ENCODE results near the gene CTSL.
A peak's percentile ranks its signal among the peaks of the same experiment; 100 is the strongest.

The CTSL gene

DNA sequence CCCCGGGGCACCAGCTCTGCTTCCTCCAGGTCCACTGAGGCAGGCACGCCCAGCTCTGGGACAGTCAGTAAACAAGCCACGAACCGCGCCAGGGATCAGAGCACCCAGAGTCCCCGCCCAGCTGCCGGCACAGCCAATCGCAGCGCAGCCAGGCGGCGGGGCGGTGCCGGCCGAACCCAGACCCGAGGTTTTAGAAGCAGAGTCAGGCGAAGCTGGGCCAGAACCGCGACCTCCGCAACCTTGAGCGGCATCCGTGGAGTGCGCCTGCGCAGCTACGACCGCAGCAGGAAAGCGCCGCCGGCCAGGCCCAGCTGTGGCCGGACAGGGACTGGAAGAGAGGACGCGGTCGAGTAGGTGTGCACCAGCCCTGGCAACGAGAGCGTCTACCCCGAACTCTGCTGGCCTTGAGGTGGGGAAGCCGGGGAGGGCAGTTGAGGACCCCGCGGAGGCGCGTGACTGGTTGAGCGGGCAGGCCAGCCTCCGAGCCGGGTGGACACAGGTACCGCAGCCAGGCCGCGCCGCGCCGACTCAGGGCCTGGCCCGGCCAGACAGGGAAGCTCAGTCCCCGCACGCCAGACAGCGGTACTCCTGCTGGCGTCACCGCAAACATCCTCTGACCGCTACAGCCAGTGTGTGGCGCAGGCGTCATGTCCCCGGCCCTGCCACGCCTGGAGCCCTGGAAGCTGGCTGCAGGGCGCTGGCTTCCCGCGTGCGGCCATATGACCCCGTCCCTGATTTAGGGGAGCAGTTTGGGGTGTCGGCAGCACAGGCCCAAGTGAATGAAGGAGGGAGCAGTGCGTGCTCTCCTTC is at the start of gene CTSL (continued):
- TF ChIP-seq KLF1 (tag by site-specific recombination; IDR thresholded peaks at IDR 0.05): peak; percentile 37; the same call in 1 of the 2 replicates
- TF ChIP-seq ZNF571 (tag by site-specific recombination; IDR thresholded peaks at IDR 0.05): no peak
- peak; percentile 29 for TF ChIP-seq GLIS1 (tag by site-specific recombination; IDR thresholded peaks at IDR 0.05)
- 0 out of 2 replicates have a peak, but pooled peaks have one; percentile 12 for TF ChIP-seq GLIS2 (tag by site-specific recombination; IDR thresholded peaks at IDR 0.05)
- TF ChIP-seq, protein P1, sequence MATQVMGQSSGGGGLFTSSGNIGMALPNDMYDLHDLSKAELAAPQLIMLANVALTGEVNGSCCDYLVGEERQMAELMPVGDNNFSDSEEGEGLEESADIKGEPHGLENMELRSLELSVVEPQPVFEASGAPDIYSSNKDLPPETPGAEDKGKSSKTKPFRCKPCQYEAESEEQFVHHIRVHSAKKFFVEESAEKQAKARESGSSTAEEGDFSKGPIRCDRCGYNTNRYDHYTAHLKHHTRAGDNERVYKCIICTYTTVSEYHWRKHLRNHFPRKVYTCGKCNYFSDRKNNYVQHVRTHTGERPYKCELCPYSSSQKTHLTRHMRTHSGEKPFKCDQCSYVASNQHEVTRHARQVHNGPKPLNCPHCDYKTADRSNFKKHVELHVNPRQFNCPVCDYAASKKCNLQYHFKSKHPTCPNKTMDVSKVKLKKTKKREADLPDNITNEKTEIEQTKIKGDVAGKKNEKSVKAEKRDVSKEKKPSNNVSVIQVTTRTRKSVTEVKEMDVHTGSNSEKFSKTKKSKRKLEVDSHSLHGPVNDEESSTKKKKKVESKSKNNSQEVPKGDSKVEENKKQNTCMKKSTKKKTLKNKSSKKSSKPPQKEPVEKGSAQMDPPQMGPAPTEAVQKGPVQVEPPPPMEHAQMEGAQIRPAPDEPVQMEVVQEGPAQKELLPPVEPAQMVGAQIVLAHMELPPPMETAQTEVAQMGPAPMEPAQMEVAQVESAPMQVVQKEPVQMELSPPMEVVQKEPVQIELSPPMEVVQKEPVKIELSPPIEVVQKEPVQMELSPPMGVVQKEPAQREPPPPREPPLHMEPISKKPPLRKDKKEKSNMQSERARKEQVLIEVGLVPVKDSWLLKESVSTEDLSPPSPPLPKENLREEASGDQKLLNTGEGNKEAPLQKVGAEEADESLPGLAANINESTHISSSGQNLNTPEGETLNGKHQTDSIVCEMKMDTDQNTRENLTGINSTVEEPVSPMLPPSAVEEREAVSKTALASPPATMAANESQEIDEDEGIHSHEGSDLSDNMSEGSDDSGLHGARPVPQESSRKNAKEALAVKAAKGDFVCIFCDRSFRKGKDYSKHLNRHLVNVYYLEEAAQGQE (tag by site-specific recombination; IDR thresholded peaks at IDR 0.05): peak; percentile 28; the same call in 1 of the 2 replicates
- TF ChIP-seq ZNF837 (tag by site-specific recombination; IDR thresholded peaks at IDR 0.05): no peak
- TF ChIP-seq, protein P2, sequence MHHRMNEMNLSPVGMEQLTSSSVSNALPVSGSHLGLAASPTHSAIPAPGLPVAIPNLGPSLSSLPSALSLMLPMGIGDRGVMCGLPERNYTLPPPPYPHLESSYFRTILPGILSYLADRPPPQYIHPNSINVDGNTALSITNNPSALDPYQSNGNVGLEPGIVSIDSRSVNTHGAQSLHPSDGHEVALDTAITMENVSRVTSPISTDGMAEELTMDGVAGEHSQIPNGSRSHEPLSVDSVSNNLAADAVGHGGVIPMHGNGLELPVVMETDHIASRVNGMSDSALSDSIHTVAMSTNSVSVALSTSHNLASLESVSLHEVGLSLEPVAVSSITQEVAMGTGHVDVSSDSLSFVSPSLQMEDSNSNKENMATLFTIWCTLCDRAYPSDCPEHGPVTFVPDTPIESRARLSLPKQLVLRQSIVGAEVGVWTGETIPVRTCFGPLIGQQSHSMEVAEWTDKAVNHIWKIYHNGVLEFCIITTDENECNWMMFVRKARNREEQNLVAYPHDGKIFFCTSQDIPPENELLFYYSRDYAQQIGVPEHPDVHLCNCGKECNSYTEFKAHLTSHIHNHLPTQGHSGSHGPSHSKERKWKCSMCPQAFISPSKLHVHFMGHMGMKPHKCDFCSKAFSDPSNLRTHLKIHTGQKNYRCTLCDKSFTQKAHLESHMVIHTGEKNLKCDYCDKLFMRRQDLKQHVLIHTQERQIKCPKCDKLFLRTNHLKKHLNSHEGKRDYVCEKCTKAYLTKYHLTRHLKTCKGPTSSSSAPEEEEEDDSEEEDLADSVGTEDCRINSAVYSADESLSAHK (tag by site-specific recombination; IDR thresholded peaks at IDR 0.05): no peak
- 0 out of 2 replicates have a peak, but pooled peaks have one; percentile 26 for TF ChIP-seq ZNF660 (tag by site-specific recombination; IDR thresholded peaks at IDR 0.05)
- TF ChIP-seq, protein P3, sequence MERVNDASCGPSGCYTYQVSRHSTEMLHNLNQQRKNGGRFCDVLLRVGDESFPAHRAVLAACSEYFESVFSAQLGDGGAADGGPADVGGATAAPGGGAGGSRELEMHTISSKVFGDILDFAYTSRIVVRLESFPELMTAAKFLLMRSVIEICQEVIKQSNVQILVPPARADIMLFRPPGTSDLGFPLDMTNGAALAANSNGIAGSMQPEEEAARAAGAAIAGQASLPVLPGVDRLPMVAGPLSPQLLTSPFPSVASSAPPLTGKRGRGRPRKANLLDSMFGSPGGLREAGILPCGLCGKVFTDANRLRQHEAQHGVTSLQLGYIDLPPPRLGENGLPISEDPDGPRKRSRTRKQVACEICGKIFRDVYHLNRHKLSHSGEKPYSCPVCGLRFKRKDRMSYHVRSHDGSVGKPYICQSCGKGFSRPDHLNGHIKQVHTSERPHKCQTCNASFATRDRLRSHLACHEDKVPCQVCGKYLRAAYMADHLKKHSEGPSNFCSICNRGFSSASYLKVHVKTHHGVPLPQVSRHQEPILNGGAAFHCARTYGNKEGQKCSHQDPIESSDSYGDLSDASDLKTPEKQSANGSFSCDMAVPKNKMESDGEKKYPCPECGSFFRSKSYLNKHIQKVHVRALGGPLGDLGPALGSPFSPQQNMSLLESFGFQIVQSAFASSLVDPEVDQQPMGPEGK (tag by site-specific recombination; IDR thresholded peaks at IDR 0.05): peak; percentile 33; the same call in 1 of the 2 replicates
- no peak for TF ChIP-seq ZNF24 (tag by site-specific recombination; IDR thresholded peaks at IDR 0.05)
- TF ChIP-seq ZNF501 (tag by site-specific recombination; IDR thresholded peaks at IDR 0.05): peak; percentile 92
- no peak; the same call in 1 of the 2 replicates for TF ChIP-seq ZFP69B (tag by site-specific recombination; IDR thresholded peaks at IDR 0.05)
- peak; percentile 54; the same call in 1 of the 2 replicates for TF ChIP-seq ZNF629 (tag by site-specific recombination; IDR thresholded peaks at IDR 0.05)
- peak; percentile 72; the same call in 1 of the 2 replicates for TF ChIP-seq ZFP37 (tag by site-specific recombination; IDR thresholded peaks at IDR 0.05)
- TF ChIP-seq ZNF2 (tag by site-specific recombination; IDR thresholded peaks at IDR 0.05): peak; percentile 62; the same call in 1 of the 2 replicates
- TF ChIP-seq, protein P4, sequence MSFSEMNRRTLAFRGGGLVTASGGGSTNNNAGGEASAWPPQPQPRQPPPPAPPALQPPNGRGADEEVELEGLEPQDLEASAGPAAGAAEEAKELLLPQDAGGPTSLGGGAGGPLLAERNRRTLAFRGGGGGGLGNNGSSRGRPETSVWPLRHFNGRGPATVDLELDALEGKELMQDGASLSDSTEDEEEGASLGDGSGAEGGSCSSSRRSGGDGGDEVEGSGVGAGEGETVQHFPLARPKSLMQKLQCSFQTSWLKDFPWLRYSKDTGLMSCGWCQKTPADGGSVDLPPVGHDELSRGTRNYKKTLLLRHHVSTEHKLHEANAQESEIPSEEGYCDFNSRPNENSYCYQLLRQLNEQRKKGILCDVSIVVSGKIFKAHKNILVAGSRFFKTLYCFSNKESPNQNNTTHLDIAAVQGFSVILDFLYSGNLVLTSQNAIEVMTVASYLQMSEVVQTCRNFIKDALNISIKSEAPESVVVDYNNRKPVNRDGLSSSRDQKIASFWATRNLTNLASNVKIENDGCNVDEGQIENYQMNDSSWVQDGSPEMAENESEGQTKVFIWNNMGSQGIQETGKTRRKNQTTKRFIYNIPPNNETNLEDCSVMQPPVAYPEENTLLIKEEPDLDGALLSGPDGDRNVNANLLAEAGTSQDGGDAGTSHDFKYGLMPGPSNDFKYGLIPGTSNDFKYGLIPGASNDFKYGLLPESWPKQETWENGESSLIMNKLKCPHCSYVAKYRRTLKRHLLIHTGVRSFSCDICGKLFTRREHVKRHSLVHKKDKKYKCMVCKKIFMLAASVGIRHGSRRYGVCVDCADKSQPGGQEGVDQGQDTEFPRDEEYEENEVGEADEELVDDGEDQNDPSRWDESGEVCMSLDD (tag by site-specific recombination; IDR thresholded peaks at IDR 0.05): 0 out of 2 replicates have a peak, but pooled peaks have one; percentile 53
- peak; percentile 67; the same call in 1 of the 2 replicates for TF ChIP-seq ZEB2 (tag by site-specific recombination; IDR thresholded peaks at IDR 0.05)
- no peak for TF ChIP-seq ZNF302 (tag by site-specific recombination; IDR thresholded peaks at IDR 0.05; ENCODE audit: low read depth)
- TF ChIP-seq SP2 (tag by site-specific recombination; IDR thresholded peaks at IDR 0.05): peak; percentile 66
- TF ChIP-seq, protein P5, sequence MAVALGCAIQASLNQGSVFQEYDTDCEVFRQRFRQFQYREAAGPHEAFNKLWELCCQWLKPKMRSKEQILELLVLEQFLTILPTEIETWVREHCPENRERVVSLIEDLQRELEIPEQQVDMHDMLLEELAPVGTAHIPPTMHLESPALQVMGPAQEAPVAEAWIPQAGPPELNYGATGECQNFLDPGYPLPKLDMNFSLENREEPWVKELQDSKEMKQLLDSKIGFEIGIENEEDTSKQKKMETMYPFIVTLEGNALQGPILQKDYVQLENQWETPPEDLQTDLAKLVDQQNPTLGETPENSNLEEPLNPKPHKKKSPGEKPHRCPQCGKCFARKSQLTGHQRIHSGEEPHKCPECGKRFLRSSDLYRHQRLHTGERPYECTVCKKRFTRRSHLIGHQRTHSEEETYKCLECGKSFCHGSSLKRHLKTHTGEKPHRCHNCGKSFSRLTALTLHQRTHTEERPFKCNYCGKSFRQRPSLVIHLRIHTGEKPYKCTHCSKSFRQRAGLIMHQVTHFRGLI (tag by site-specific recombination; IDR thresholded peaks at IDR 0.05): peak; percentile 10; the same call in 1 of the 2 replicates
- TF ChIP-seq ZNF266 (tag by site-specific recombination; IDR thresholded peaks at IDR 0.05; ENCODE audit: low read depth): no peak
- peak; percentile 96 for TF ChIP-seq ZBTB20 (tag by site-specific recombination; IDR thresholded peaks at IDR 0.05)
- no peak for TF ChIP-seq ZSCAN16 (tag by site-specific recombination; IDR thresholded peaks at IDR 0.05)
- TF ChIP-seq, protein P6, sequence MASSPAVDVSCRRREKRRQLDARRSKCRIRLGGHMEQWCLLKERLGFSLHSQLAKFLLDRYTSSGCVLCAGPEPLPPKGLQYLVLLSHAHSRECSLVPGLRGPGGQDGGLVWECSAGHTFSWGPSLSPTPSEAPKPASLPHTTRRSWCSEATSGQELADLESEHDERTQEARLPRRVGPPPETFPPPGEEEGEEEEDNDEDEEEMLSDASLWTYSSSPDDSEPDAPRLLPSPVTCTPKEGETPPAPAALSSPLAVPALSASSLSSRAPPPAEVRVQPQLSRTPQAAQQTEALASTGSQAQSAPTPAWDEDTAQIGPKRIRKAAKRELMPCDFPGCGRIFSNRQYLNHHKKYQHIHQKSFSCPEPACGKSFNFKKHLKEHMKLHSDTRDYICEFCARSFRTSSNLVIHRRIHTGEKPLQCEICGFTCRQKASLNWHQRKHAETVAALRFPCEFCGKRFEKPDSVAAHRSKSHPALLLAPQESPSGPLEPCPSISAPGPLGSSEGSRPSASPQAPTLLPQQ (tag by site-specific recombination; IDR thresholded peaks at IDR 0.05): 0 out of 2 replicates have a peak, but pooled peaks have one; percentile 60
